HFF-Myc (cell line): ENCODE measurements around the gene DLG5.
A peak's percentile ranks its signal among the peaks of the same experiment; 100 is the strongest.

ENCODE experiments used
- DNase-seq: peaks from one replicate; pipeline ENCODE4 v3.0.0-alpha.2; 2011; ENCODE audit warnings: low read depth; ENCODE audit errors: extremely low read depth
- H3K4me3 ChIP-seq: replicated peaks from 2 replicates; pipeline ENCODE4 v1.5.1; 2011; ENCODE audit warnings: low read depth, mild to moderate bottlenecking, control low read depth, low read length
- CTCF ChIP-seq: IDR thresholded peaks from 2 replicates; pipeline ENCODE4 v1.5.1; 2012; ENCODE audit warnings: mild to moderate bottlenecking, low read depth, low read length, control low read depth; ENCODE audit errors: missing control alignments

The DLG5 gene

GRCh38 chr10:77887631-77888355 lies 38.8 kb downstream of the DLG5 start:
- TF ChIP-seq CTCF, result no peak
- H3K4me3 ChIP-seq, result 0 out of 2 replicates have a peak overlapping the region, but pooled peaks have one; percentile 8
- no peak for DNase-seq

- DNase-seq, result no peak
- no peak for TF ChIP-seq CTCF
- H3K4me3 ChIP-seq, result no peak overlapping the region
Observed at GRCh38 chr10:77886795-77887355, 39.7 kb downstream of the DLG5 start.

- TF ChIP-seq CTCF, result no peak
- no peak for DNase-seq
- no peak overlapping the region for H3K4me3 ChIP-seq
Observed at GRCh38 chr10:77884181-77884580, 42.4 kb downstream of the DLG5 start.

- H3K4me3 ChIP-seq, result no peak overlapping the region
- no peak for TF ChIP-seq CTCF
- no peak for DNase-seq
Observed at GRCh38 chr10:77881636-77882035, 44.9 kb downstream of the DLG5 start.

- no peak for TF ChIP-seq CTCF
- DNase-seq, result no peak
Observed at GRCh38 chr10:77881222-77881621, 45.3 kb downstream of the DLG5 start.

GRCh38 chr10:77879710-77880109 lies 46.8 kb downstream of the DLG5 start:
- no peak for DNase-seq
- no peak overlapping the region for H3K4me3 ChIP-seq
- TF ChIP-seq CTCF, result no peak

More at GRCh38 chr10:77881222-77881621, 45.3 kb downstream of the DLG5 start:
- no peak overlapping the region for H3K4me3 ChIP-seq
